ENCODE measurements around the gene LAMA2. TPM values are rescaled to one million over a fixed set of nuclear protein-coding genes. Genes with fewer than 3 reads are reported as not detected.

The LAMA2 gene
- total RNA-seq, 1 experiment from 2014 or later = 0.18 TPM

- no peak for DNase-seq (ENCODE audit: low read depth)
These were observed 31.1 kb downstream of the LAMA2 start for GRCh38 chr6:128914051-128914450.

GRCh38 chr6:128918886-128919285, 35.9 kb downstream of the LAMA2 start:
- no peak for DNase-seq (ENCODE audit: low read depth)

DNA sequence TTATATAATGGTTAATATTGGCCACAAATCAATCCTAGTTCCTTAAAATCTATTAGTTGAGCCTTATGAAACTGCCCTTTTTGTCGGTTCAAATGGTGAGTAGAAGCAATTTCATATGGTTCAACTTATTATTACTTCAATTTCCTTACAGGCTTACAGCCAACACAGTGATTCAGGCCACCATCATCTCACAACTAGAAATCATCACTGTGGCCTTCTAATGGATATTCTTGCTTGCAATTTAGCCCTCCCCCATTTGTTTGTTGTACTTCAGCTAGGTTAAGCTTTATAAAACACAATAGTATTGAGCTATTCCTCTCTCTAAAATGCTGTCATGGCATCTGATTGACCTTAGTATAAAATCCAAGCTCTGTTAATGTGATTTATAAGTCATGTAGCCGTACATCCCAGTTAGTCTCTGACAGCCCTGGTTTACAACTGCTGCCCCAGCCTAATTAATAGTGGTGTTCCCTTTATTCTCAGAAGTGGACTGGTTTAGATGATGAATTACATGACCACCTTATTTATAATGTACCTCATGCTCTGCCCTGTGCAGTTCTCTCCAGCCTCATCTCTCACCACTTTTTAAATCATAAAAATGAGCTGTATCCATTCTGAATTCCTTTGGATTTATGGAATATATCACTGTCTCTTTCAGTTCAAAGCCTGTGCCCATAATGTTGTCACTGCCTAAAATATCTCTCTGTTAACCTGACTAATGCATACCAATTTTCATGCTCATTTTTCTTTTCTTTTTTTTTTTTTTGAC, 36.7 kb downstream of the LAMA2 start:
- DNase-seq (ENCODE audit: low read depth) = no peak

GRCh38 chr6:128925765-128926164, 42.8 kb downstream of the LAMA2 start:
- DNase-seq (ENCODE audit: low read depth) = no peak

DNA sequence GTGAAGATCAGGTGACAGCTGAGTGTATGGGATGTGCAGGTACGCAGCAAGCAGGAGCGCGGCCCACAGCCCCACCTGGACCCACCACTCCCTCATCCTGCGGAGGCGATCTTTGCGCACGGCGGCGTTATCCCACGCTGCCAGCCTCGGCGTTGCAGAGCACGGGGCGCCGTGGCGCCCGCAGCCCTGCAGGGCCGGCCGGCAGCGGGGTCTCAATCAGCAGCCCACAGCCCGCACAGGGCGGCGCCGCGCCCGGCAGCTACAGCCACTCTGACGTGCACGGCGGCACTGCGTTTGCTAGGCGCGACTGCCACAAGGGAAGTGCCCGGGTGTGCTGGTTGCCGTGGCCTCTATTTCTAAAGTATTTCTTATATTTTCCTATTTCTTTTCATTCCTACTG, 46.9 kb downstream of the LAMA2 start:
- no peak for DNase-seq (ENCODE audit: low read depth)

DNA sequence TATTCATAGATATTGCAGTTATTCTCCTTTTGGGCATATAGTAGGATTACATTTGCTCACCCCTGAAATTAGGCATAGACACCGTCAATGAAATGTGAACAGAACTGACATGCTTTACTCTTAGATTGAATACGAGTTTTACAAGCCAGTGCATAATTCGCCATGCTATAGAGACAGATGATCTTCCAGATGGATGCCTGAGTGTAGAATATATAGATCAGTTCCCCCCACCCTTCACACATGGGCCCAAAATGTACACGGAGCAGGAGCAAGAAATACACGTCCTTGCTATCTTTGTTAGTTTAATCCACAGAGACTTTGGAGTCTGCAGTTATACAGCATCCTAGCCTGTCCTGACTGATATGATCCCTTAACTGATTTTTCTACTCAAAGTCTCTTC, 47.4 kb downstream of the LAMA2 start:
- DNase-seq (ENCODE audit: low read depth) = no peak

DNA sequence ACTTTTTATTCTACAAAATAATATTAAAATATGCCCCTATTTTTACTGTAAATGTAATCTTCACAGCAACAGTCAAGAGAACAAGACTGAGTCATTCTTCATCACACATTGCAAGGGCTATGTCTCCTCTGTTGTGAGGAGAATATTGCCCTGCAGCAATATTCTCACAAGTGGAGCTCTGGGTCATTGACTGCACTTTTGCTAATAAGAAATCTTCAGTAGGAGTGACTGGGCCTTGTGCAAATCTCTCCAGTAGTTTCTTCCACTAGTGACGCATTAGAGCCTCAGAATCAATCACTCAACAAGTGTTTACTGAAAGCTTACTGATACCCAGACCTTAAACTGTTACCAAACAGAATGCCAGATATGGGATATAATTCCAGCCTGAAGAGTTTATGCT, 49.1 kb downstream of the LAMA2 start:
- DNase-seq (ENCODE audit: low read depth) = peak; percentile 23

- DNase-seq (ENCODE audit: low read depth) = no peak
These were observed 67.9 kb downstream of the LAMA2 start for GRCh38 chr6:128950864-128951263.

GRCh38 chr6:128952902-128953301, 70.0 kb downstream of the LAMA2 start:
- DNase-seq (ENCODE audit: low read depth) = no peak

DNA sequence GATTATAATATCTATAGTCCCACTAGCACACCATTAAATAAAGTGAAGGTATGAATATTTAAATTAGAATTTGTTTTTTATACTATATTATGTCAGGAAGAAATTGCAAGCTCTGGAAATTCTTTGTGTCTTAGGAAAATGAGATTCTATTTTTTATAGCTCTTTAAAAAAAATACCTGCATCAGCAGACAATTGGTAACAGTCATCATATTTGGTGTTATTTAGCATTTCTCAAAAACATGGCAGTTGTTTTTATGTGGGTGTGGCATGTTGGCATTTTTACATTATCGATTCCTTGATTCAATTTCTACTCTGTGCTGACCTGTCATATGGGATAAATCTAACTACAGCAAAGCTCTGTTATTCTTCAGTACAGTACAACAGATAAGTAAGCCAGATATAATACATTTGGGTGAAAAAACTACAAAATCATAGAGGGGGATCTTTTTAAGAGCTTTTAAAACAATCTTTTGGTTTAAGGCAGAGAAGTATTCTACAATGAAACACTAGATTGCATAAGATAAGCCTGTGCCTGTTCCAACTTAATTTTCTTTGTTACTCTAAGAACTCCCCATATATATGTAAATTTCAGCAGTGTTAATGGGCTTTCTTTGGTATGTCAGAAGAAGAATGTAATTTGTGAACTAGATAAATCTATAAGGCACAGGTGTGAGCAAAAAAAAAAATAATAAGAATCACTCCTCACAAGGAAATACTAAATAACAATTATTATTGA, 71.5 kb downstream of the LAMA2 start:
- no peak for DNase-seq (ENCODE audit: low read depth)

- no peak for DNase-seq (ENCODE audit: low read depth)
These were observed 80.6 kb downstream of the LAMA2 start for GRCh38 chr6:128963561-128963960.

DNA sequence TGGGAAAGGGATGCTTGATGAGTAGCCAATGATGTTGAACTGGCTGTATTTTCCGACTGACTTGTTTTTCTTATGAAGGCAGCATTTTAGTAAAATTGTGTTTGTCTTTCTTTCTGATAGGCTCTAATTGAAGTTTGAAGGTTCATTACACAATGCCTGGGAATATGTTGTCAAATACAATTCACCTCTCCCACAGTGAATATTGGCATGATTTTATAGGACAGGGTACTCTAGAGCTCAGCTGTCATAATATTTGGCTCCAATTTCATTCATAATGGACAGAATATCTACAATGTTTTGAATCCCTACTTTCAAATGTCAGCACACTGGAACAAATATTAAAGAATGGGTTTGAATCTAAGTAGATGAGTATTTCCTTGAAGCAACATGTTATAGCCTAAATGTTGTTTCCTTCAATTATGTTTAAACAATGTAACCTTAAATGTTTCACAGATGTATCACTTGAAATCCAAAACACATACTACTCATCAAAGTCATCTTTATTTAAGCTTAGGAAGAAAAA, 81.4 kb downstream of the LAMA2 start:
- no peak for DNase-seq (ENCODE audit: low read depth)

DNA sequence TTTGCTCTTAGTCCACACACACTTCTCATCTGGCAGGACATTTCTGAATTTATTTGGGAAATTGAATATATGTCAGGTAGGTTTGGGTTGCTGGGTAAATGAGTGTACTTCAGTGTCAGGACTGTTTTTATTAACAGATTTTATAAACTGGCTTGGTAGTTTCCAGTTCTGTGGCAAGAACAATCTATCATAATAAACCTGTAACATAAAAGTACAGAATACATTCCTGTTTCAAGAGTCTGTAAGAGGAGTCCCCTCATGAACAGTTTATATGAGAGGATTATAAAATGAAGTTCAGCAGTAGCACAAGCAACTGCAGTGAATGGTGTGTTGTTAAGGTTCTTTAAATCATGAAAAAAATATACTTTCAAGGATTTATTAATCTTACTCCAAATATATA, 81.8 kb downstream of the LAMA2 start:
- DNase-seq (ENCODE audit: low read depth) = no peak

DNA sequence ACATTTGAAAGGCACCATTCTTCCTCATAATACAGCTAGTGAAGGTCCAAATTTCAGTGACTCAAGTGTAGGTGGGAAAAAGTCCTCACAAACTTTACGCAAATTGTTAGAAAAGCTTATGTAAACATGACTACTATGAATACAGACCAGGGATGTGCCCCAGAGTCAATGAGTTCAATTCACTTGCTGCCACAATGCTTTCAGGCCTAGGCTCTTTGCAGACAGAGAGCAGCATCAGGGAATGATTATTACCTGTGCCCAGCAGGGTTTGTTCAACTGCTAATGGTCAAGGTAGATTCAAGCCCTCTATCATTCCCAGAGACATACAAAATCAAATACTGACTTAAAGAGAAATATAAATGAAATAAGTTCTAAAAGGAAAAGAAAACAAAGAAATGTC, 84.0 kb downstream of the LAMA2 start:
- DNase-seq (ENCODE audit: low read depth) = no peak

DNA sequence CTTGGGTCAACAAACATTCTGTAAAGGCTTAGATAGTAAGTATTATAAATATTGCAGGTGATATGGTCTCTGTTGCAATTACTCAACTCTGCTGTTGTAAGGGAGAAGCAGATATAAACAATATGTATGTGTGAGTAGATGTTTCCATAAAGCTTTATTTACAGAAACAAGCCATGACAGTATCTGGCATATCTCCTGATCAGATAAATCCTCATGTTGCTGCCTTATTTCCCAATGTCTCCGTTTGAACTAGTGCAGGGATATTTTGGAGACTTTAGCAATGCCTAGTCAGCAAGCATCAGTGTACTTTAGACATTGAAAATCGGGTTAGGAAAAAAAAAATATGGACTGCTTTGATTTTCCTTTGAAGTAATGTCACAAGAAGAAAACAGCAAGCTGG, 96.1 kb downstream of the LAMA2 start:
- DNase-seq (ENCODE audit: low read depth) = no peak

- peak; percentile 19 for DNase-seq (ENCODE audit: low read depth)
These were observed 98.8 kb downstream of the LAMA2 start for GRCh38 chr6:128981716-128982115.

DNA sequence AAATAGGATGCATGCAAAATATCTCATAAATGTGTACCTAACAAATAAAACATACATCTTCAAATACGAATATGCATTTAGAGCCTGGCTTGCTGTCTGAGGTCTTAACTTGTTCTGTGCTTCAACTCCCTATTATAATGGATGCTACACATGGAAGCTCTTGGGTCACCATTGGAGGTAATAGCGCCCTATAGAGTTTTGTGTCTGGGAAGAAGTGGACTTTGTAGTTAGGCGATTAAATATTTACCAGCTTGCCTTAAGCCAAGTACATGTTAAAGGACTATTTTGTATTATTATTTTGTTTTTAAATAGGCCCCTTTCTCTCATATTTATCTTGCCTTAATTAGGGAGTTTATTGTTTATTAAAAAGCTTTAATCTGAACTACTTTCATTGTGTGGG, 107.4 kb downstream of the LAMA2 start:
- DNase-seq (ENCODE audit: low read depth) = no peak

DNA sequence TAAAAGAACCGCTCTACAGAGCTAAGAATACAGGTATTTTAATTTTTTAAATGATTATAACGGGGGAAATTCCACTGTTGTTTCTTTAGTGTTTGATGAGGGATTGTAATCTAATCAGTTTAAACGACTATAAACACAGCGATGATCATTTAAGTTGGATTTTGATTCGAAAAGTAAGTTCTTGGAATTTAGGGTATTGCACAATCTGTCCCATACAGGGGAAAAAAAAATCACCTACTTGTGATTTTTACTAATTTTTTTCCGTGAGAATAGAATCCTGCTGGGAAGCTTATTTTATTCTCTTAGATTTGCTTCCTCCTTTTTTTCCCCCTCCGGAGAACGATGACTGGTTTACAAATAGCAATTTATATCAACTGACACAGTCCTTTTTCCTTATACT, 108.0 kb downstream of the LAMA2 start:
- no peak for DNase-seq (ENCODE audit: low read depth)

GRCh38 chr6:128993166-128993565, 110.2 kb downstream of the LAMA2 start:
- no peak for DNase-seq (ENCODE audit: low read depth)

- no peak for DNase-seq (ENCODE audit: low read depth)
These were observed 114.9 kb downstream of the LAMA2 start for GRCh38 chr6:128997880-128998279.

DNA sequence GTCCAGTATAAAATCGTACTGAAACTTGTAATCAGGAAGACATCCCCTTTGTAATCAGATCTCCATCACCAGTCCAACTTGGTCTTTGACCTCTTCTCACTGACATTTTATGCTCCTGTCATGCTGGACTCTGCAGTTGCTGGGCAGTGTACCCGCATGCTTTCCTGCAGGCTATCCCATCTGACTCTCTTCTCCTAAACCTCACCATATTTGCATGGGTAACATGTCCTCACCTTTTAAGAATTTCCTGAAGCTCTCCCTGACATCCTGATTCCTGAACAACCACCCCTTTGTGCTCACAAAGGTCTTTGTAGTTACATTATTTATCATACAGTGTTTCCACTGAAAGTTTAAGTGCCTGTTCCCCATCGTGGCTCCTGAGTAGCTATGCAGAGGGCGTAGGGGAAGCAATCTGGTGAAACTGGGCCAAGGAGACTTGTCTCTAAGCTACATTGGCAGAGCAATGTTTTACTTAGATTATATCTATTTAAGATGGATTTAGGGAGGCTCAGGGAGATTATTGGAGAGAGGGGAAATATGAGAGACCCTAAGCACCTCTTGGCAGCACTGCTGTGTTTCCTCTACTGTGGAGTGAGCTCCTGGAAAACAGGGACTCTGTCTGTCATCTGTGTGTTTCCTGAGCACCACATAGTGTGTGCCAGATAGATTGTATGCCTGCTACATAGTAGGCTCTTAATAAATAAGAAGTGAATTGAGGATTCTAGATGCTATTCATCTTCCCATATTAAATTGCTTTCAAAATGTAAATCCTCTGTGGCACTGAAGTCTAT, 124.0 kb downstream of the LAMA2 start:
- peak; percentile 38 for DNase-seq (ENCODE audit: low read depth)
